H9 (cell line): Measurements from ENCODE around the gene AMOTL1. TPM values are rescaled to one million over a fixed set of nuclear protein-coding genes. Genes with fewer than 3 reads are reported as not detected.

Experiments
- DNase-seq: peaks from one replicate; pipeline ENCODE4 v3.0.0-alpha.2; 2017
- H2AFZ ChIP-seq: one replicate; pipeline ENCODE4 v1.6.1; 2013; ENCODE audit warnings: mild to moderate bottlenecking, low read length, control low read depth, moderate library complexity
- H2AK5ac ChIP-seq: 2 replicates; pipeline ENCODE4 v1.6.1; 2013; ENCODE audit warnings: low read length, control low read depth, mixed read lengths; ENCODE audit not compliant: insufficient read length
- H2BK120ac ChIP-seq: one replicate; pipeline ENCODE4 v1.6.1; 2013; ENCODE audit warnings: low read depth, mild to moderate bottlenecking, low read length, control low read depth, inconsistent platforms; ENCODE audit not compliant: poor library complexity, severe bottlenecking
- H2BK12ac ChIP-seq: 2 replicates; pipeline ENCODE4 v1.6.1; 2013; ENCODE audit warnings: low read length, control low read depth, mixed read lengths, low read depth; ENCODE audit not compliant: insufficient read length
- H2BK15ac ChIP-seq: 2 replicates; pipeline ENCODE4 v1.6.1; 2013; ENCODE audit warnings: low read depth, low read length, control low read depth
- H2BK20ac ChIP-seq: one replicate; pipeline ENCODE4 v1.6.1; 2013; ENCODE audit warnings: low read depth, mild to moderate bottlenecking, low read length, control low read depth, inconsistent platforms; ENCODE audit not compliant: poor library complexity, severe bottlenecking
- H2BK5ac ChIP-seq: 2 replicates; pipeline ENCODE4 v1.6.1; 2013; ENCODE audit warnings: low read length, control low read depth, mixed read lengths; ENCODE audit not compliant: insufficient read length
- H3K14ac ChIP-seq: 2 replicates; pipeline ENCODE4 v1.6.1; 2013; ENCODE audit warnings: low read length, control low read depth; ENCODE audit not compliant: insufficient read depth
- H3K18ac ChIP-seq: 2 replicates; pipeline ENCODE4 v1.6.1; 2013; ENCODE audit warnings: low read depth, mild to moderate bottlenecking, mixed read lengths, low read length, control low read depth; ENCODE audit not compliant: insufficient read length
- H3K23ac ChIP-seq: 2 replicates; pipeline ENCODE4 v1.6.1; 2013; ENCODE audit warnings: low read length, control low read depth, mixed read lengths, low read depth; ENCODE audit not compliant: insufficient read length
- H3K23me2 ChIP-seq: 2 replicates; pipeline ENCODE4 v1.6.1; 2013; ENCODE audit warnings: low read depth, mild to moderate bottlenecking, mixed read lengths, low read length, control low read depth; ENCODE audit not compliant: insufficient read length, poor library complexity, severe bottlenecking
- H3K27ac ChIP-seq: 2 replicates; pipeline ENCODE4 v1.5.1; 2013; ENCODE audit warnings: low read length, control low read depth, mixed read lengths, low read depth; ENCODE audit not compliant: insufficient read length
- H3K27me3 ChIP-seq: 2 replicates; pipeline ENCODE4 v1.6.1; 2013; ENCODE audit warnings: low read length, control low read depth, inconsistent platforms; ENCODE audit not compliant: insufficient read depth
- H3K4ac ChIP-seq: 2 replicates; pipeline ENCODE4 v1.6.1; 2013; ENCODE audit warnings: low read depth, mild to moderate bottlenecking, control low read depth, inconsistent platforms, low read length, moderate library complexity
- H3K4me1 ChIP-seq: 2 replicates; pipeline ENCODE4 v1.6.1; 2013; ENCODE audit warnings: low read length, control low read depth, inconsistent platforms; ENCODE audit not compliant: insufficient read depth
- H3K4me2 ChIP-seq: 2 replicates; pipeline ENCODE4 v1.6.1; 2013; ENCODE audit warnings: low read length, control low read depth, mixed read lengths; ENCODE audit not compliant: insufficient read length, insufficient read depth
- H3K56ac ChIP-seq: 2 replicates; pipeline ENCODE4 v1.6.1; 2013; ENCODE audit warnings: low read depth, mild to moderate bottlenecking, mixed read lengths, low read length, control low read depth; ENCODE audit not compliant: insufficient read length
- H3K79me1 ChIP-seq: 2 replicates; pipeline ENCODE4 v1.6.1; 2013; ENCODE audit warnings: low read depth, mild to moderate bottlenecking, moderate library complexity, low read length, control low read depth, inconsistent platforms; ENCODE audit not compliant: insufficient read depth, poor library complexity, severe bottlenecking
- H3K79me2 ChIP-seq: 2 replicates; pipeline ENCODE4 v1.6.1; 2013; ENCODE audit warnings: low read length, control low read depth, inconsistent platforms; ENCODE audit not compliant: insufficient read depth
- H3K9ac ChIP-seq: 2 replicates; pipeline ENCODE4 v1.6.1; 2013; ENCODE audit warnings: low read length, control low read depth, mixed read lengths; ENCODE audit not compliant: insufficient read length; ENCODE audit errors: extremely low read depth
- H3K9me3 ChIP-seq: one replicate; pipeline ENCODE4 v1.6.1; 2013; ENCODE audit warnings: low read depth, low read length, inconsistent platforms; ENCODE audit not compliant: control insufficient read depth
- H3T11ph ChIP-seq: one replicate; pipeline ENCODE4 v1.6.1; 2013; ENCODE audit warnings: mild to moderate bottlenecking, low read length, control low read depth, inconsistent platforms
- H4K20me1 ChIP-seq: one replicate; pipeline ENCODE4 v1.6.1; 2013; ENCODE audit not compliant: control insufficient read depth, insufficient read length, insufficient read depth
- H4K5ac ChIP-seq: 2 replicates; pipeline ENCODE4 v1.6.1; 2013; ENCODE audit warnings: low read depth, mild to moderate bottlenecking, mixed read lengths, low read length, control low read depth; ENCODE audit not compliant: insufficient read length
- H4K8ac ChIP-seq: replicated peaks from 2 replicates; pipeline ENCODE4 v1.6.1; 2013; ENCODE audit warnings: low read length, control low read depth, mixed read lengths, low read depth; ENCODE audit not compliant: insufficient read length
- H4K91ac ChIP-seq: 2 replicates; pipeline ENCODE4 v1.6.1; 2013; ENCODE audit warnings: low read depth, mild to moderate bottlenecking, moderate library complexity, mixed read lengths, low read length, control low read depth; ENCODE audit not compliant: insufficient read length
- H3K27ac Mint-ChIP-seq, 3 experiments: 2 replicates in 2 of 3; 3 replicates in 1 of 3; pipeline ENCODE4 v1.8.0; 2020 to 2021; ENCODE audit warnings: mixed read lengths in 3 of 3, mild to moderate bottlenecking in 1 of 3, moderate library complexity in 1 of 3
- H3K27me3 Mint-ChIP-seq: 2 replicates; pipeline ENCODE4 v1.8.0; 2021; ENCODE audit warnings: low read depth, mild to moderate bottlenecking, moderate library complexity, mixed read lengths
- H3K36me3 Mint-ChIP-seq, 3 experiments: 2 replicates in 2 of 3; 3 replicates in 1 of 3; pipeline ENCODE4 v1.8.0; 2020 to 2021; ENCODE audit warnings: low read depth in 3 of 3, mixed read lengths in 3 of 3; ENCODE audit not compliant: insufficient read depth in 1 of 3
- H3K4me1 Mint-ChIP-seq, 2 experiments: 2 replicates each; pipeline ENCODE4 v1.8.0; 2020; ENCODE audit warnings: mixed read lengths in 2 of 2
- H3K4me3 Mint-ChIP-seq, 2 experiments: 2 replicates in 1 of 2; 3 replicates in 1 of 2; pipeline ENCODE4 v1.8.0; 2020 to 2021; ENCODE audit warnings: mild to moderate bottlenecking in 2 of 2, mixed read lengths in 2 of 2, moderate library complexity in 1 of 2
- H3K9me3 Mint-ChIP-seq, 2 experiments: 2 replicates in 1 of 2; 3 replicates in 1 of 2; pipeline ENCODE4 v1.8.0; 2020; ENCODE audit warnings: mild to moderate bottlenecking in 2 of 2, mixed read lengths in 2 of 2, moderate library complexity in 1 of 2
- total RNA-seq: library from RNA; stranded (reverse); gene quantifications from 2 replicates; pipeline ENCODE4 v1.2.1, GENCODE V29; 2021
- TF ChIP-seq, protein P1 (sequence below): fragments of 200-600 bp; sonication (generic); conservative IDR thresholded peaks from 3 replicates; pipeline ENCODE4 v1.8.0; 2021; ENCODE audit warnings: antibody characterized with exemption, mild to moderate bottlenecking

Gene AMOTL1
- total RNA-seq, 1 experiment from 2014 or later, result 18.5 TPM

DNA sequence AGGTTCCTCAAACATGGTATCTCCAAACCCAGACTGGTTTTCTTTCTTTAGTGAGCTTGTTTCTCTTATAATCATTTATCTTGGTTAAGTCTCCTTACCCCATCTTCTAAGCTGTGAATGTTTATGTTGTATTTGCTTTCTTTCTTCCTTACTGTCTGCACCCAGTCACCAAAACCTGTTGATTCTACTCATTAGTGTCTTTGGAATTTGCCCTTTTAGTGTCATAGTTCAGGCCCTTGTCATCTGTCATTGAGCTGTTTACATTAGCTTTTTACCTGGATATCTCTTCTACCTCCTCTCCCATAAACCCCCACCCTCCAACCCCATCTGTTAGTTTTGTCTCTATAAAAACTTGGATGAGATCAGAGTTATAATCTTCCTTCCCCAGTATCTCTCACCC lies 59.9 kb downstream of the AMOTL1 start:
- H4K8ac ChIP-seq, result no peak overlapping the region
- H2AK5ac ChIP-seq, result no peak overlapping the region
- H3K4me3 Mint-ChIP-seq, result no peak overlapping the region
- H3K23me2 ChIP-seq, result no peaks in the 10 kb centered on the region
- H2BK15ac ChIP-seq, result no peak overlapping the region
- peaks cover 30 to 56% (median 47%) of the 10 kb centered on the region in 3 experiments; a peak in 6 of 7 replicates for H3K36me3 Mint-ChIP-seq
- no peak overlapping the region; a peak in 1 of 7 replicates for H3K27ac Mint-ChIP-seq
- no peaks in the 10 kb centered on the region for H3K27me3 ChIP-seq
- H4K20me1 ChIP-seq, result no peaks in the 10 kb centered on the region
- no peak overlapping the region for H4K91ac ChIP-seq
- no peak overlapping the region for H3T11ph ChIP-seq
- H3K79me1 ChIP-seq, result no peaks in the 10 kb centered on the region
- no peak overlapping the region for H2BK5ac ChIP-seq
- H2BK12ac ChIP-seq, result no peak overlapping the region
- no peak overlapping the region for H2BK20ac ChIP-seq
- no peaks in the 10 kb centered on the region for H3K4me1 ChIP-seq
- H2BK120ac ChIP-seq, result no peak overlapping the region
- H3K27me3 Mint-ChIP-seq, result no peaks in the 10 kb centered on the region
- H3K27ac ChIP-seq, result no peak overlapping the region
- DNase-seq, result no peak
- no peaks in the 10 kb centered on the region for H3K9me3 ChIP-seq
- H3K79me2 ChIP-seq, result no peaks in the 10 kb centered on the region
- no peak overlapping the region for H3K4me2 ChIP-seq
- no peak overlapping the region for H3K23ac ChIP-seq
- H3K9me3 Mint-ChIP-seq, result no peaks in the 10 kb centered on the region
- H3K9ac ChIP-seq, result no peak overlapping the region
- no peak overlapping the region for H2AFZ ChIP-seq
- TF ChIP-seq, protein P1, sequence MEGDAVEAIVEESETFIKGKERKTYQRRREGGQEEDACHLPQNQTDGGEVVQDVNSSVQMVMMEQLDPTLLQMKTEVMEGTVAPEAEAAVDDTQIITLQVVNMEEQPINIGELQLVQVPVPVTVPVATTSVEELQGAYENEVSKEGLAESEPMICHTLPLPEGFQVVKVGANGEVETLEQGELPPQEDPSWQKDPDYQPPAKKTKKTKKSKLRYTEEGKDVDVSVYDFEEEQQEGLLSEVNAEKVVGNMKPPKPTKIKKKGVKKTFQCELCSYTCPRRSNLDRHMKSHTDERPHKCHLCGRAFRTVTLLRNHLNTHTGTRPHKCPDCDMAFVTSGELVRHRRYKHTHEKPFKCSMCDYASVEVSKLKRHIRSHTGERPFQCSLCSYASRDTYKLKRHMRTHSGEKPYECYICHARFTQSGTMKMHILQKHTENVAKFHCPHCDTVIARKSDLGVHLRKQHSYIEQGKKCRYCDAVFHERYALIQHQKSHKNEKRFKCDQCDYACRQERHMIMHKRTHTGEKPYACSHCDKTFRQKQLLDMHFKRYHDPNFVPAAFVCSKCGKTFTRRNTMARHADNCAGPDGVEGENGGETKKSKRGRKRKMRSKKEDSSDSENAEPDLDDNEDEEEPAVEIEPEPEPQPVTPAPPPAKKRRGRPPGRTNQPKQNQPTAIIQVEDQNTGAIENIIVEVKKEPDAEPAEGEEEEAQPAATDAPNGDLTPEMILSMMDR, result no peak
- no peak overlapping the region for H3K4ac ChIP-seq
- H3K18ac ChIP-seq, result no peak overlapping the region
- no peak overlapping the region for H3K56ac ChIP-seq
- no peak overlapping the region for H4K5ac ChIP-seq
- peaks cover 7 to 8% of the 10 kb centered on the region in 2 experiments for H3K4me1 Mint-ChIP-seq
- H3K14ac ChIP-seq, result no peak overlapping the region
